ENCODE measurements around the gene CLTB. TPM values are rescaled to one million over a fixed set of nuclear protein-coding genes. Genes with fewer than 3 reads are reported as not detected.

The CLTB gene
- total and polyA plus RNA-seq, 12 donors = 118 to 299 (median 160) TPM

DNA sequence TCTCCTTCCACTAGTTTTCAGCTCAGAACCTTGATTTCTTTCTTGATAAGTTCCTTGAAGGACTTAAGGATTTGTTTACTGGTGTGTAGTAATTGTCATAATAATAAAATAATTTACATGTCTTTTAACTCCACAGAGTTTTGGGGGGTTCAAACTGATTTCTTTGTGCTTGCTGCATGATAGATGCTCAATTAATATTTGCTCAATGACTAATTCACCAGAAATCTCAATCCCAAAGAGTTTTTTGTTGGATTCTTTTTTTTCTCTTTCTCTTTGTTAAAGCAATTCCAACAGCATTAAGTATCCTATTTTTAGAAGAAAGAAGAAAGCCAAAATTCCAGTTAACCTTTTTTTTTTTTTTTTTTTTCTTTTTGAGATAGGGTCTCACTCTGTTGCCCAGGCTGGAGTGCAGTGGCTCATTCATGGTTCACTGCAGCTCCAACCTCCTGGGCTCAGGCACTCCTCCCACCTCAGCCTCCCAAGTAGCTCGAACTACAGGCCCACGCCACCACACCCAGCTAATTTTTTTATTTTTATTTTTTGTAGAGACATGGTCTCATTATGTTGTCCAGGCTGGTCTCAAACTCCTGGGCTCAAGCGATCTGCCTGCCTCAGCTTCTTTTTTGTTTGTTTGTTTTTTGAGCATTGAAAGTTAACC lies 42.7 kb upstream of the CLTB start:
- intact Hi-C loops (cut with DNase I) = no loop called here
- Histone ChIP-seq H3K27me3 (no peaks in the 10 kb centered on the region), H3K4me3 (no peak overlapping the region), H3K27ac (no peak overlapping the region), H3K9me3 (replicated peaks in 1 of 3) (no peaks in the 10 kb centered on the region), H3K36me3 (replicated peaks in 1 of 2) (no peaks in the 10 kb centered on the region), H3K4me1 (replicated peaks in 1 of 2) (peaks cover 0 to 34% of the 10 kb centered on the region in 2 donors)
- 95 to 98% (median 98%) methylated on average over 3 of the region's 3 CpGs for WGBS, 4 donors
- no peak for DNase-seq
- TF ChIP-seq POLR2A (IDR thresholded peaks at IDR 0.05) = no peak
- TF ChIP-seq, protein P1, sequence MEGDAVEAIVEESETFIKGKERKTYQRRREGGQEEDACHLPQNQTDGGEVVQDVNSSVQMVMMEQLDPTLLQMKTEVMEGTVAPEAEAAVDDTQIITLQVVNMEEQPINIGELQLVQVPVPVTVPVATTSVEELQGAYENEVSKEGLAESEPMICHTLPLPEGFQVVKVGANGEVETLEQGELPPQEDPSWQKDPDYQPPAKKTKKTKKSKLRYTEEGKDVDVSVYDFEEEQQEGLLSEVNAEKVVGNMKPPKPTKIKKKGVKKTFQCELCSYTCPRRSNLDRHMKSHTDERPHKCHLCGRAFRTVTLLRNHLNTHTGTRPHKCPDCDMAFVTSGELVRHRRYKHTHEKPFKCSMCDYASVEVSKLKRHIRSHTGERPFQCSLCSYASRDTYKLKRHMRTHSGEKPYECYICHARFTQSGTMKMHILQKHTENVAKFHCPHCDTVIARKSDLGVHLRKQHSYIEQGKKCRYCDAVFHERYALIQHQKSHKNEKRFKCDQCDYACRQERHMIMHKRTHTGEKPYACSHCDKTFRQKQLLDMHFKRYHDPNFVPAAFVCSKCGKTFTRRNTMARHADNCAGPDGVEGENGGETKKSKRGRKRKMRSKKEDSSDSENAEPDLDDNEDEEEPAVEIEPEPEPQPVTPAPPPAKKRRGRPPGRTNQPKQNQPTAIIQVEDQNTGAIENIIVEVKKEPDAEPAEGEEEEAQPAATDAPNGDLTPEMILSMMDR (IDR thresholded peaks at IDR 0.05) = no peak

DNA sequence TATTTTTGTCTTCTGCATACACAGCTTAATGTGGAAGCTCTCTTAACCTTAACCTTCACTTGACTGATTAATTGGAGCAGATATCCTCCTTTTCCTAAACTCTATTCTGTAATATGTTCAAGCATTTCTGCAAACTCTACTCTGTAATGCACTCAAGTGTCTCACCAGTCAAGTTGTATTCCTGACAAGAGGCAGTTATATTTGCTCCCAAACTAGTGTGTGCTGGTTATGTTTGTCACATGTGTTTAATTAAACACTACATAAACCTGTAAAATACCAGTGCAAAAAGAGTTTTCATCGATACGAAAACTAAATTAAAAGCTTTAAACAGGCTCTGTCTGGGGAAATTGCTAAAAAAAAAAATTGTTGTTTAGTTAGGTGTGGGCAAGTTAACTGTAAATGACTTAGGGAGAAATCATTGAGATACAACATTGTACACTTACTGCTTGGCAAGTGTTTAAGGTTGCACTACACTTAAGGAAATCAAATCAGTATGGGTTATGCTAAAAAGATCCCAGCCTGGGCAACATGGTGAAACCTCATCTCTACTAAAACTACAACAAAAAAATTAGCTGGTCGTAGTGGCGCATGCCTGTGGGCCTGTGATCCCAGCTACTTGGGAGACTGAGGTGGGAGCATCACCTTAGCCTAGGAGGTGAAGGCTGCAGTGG lies 38.5 kb upstream of the CLTB start:
- TF ChIP-seq, protein P1 (IDR thresholded peaks at IDR 0.05) = no peak
- TF ChIP-seq POLR2A (IDR thresholded peaks at IDR 0.05) = no peak
- H3K27ac ChIP-seq = no peak overlapping the region
- H3K4me3 ChIP-seq = no peak overlapping the region
- peaks cover 0 to 9% of the 10 kb centered on the region in 2 donors for H3K36me3 ChIP-seq (replicated peaks in 1 of 2)
- intact Hi-C loops (cut with DNase I) = no loop called here
- no peaks in the 10 kb centered on the region for H3K9me3 ChIP-seq (replicated peaks in 1 of 3)
- H3K4me1 ChIP-seq (replicated peaks in 1 of 2) = peaks cover 0 to 32% of the 10 kb centered on the region in 2 donors
- WGBS, 4 donors = 90 to 94% (median 93%) methylated on average over 4 of the region's 4 CpGs
- H3K27me3 ChIP-seq = no peaks in the 10 kb centered on the region
- no peak for DNase-seq

DNA sequence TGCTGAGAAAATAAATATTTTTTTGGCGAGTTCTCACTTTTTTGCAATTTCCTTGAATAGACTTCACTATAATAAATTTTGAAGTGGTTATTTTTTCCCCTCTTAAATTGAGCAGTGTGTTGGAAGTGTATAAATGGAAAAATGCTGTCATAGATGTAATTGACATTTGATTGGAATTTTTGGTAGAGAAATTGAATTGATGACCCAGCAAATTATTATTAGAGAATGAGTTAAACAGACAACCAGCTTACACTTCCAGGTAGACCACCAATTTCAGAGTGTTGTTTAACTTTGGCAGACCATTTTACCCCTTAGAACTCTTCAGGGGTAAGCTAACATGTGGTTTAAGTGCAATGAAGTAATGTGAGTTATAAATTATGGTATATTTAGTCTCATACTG lies 33.7 kb upstream of the CLTB start:
- H3K36me3 ChIP-seq (replicated peaks in 1 of 2) = peaks cover 0 to 9% of the 10 kb centered on the region in 2 donors
- peaks cover 8 to 36% of the 10 kb centered on the region in 2 donors for H3K4me1 ChIP-seq (replicated peaks in 1 of 2)
- no peaks in the 10 kb centered on the region for H3K27me3 ChIP-seq
- WGBS, 4 donors = 76 to 90% (median 81%) methylated on average over 1 of the region's 1 CpG
- no peak overlapping the region for H3K4me3 ChIP-seq
- intact Hi-C loops (cut with DNase I) = no loop called here
- DNase-seq = no peak
- TF ChIP-seq POLR2A (IDR thresholded peaks at IDR 0.05) = no peak
- TF ChIP-seq, protein P1 (IDR thresholded peaks at IDR 0.05) = no peak
- H3K9me3 ChIP-seq (replicated peaks in 1 of 3) = no peaks in the 10 kb centered on the region
- H3K27ac ChIP-seq = no peak overlapping the region

DNA sequence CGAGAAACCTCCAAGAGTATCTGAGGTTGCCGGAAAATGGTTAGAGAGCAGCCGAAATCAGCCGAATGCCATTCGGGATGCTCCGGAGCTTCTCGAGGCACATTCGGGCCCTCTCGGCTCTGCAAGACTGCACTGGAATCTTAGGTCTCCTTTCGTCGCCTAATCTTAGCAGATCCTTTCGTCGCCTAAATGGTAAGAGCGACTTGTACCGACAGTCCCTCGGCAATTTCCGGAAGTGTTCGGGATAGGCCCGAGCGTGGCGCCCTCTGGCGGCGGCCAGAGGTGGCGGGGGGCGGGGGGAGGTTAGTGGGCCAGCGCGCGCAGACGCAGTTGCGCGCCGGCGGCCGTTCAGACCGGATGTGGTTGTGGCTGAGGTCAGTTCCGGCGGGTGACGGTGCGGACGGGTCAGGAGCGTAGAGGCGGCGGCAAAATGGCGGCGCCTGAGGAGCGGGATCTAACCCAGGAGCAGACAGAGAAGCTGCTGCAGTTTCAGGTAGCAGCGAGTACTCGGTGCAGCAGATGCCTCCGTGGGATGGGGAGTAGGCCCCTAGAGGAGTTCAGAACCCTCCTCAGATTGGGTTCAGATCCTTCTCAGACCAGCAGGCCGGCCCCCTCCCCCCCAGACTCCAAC lies 31.8 kb upstream of the CLTB start, which contains the start of gene FAF2:
TSS of gene FAF2 (plus strand) at position 408 of the 631 bp plus-strand sequence. CDS start at position 431, 23 bp downstream.
- DNase-seq = peak; percentile 96 to 99 (median 97)
- H3K27ac ChIP-seq = peak within 1 kb of the TSS; percentile 51 to 99 (median 96)
- WGBS, 4 donors = 0 to 2% (median 0%) methylated on average over 14 to 50 of the region's 50 CpGs
- H3K4me1 ChIP-seq (replicated peaks in 1 of 2) = peaks cover 8 to 29% of the 10 kb centered on the region in 2 donors
- no peaks in the 10 kb centered on the region for H3K27me3 ChIP-seq
- H3K36me3 ChIP-seq (replicated peaks in 1 of 2) = peaks cover 0 to under 1% of the 10 kb centered on the region in 2 donors
- peak within 1 kb of the TSS; percentile 56 to 98 (median 90) for H3K4me3 ChIP-seq
- intact Hi-C loops (cut with DNase I) = no loop called here
- no peaks in the 10 kb centered on the region for H3K9me3 ChIP-seq (replicated peaks in 1 of 3)
- TF ChIP-seq, protein P1 (IDR thresholded peaks at IDR 0.05) = peak; percentile 92 to 99 (median 96)
- TF ChIP-seq POLR2A (IDR thresholded peaks at IDR 0.05) = peak; percentile 89 to 95
